Measurements from ENCODE around the gene MATN4. TPM values are rescaled to one million over a fixed set of nuclear protein-coding genes. Genes with fewer than 3 reads are reported as not detected.

The MATN4 gene
- total and polyA plus RNA-seq, 2 donors (not counting 1 experiment from before 2014, with no cell fraction given) = not detected

- no peak for DNase-seq
Observed at GRCh38 chr20:45275338-45275737, 32.8 kb downstream of the MATN4 start.

GRCh38 chr20:45269754-45270270 is 38.3 kb downstream of the MATN4 start:
- no peak overlapping the region for H3K27ac Mint-ChIP-seq
- intact Hi-C loops (cut with micrococcal nuclease) = no loop called here
- WGBS (ENCODE audit: insufficient coverage) = 75% methylated on average over 2 of the region's 4 CpGs

More at GRCh38 chr20:45275338-45275737, 32.8 kb downstream of the MATN4 start:
- Histone ChIP-seq H2AFZ (ENCODE audit: insufficient read depth, low read depth, low read length, poor library complexity, severe bottlenecking) (no peak overlapping the region), H3K27me3 (replicated peaks in 1 of 4; ENCODE audit: control extremely low read depth in 1 of 4, control insufficient read depth in 3 of 4, insufficient read depth in 4 of 4, low read length in 3 of 4) (peaks cover 0 to 13% (median 3%) of the 10 kb centered on the region in 4 experiments), H3K4me3 (ENCODE audit: control extremely low read depth in 1 of 5, extremely low read depth in 1 of 5, insufficient read depth in 1 of 5, low read depth in 2 of 5, low read length in 4 of 5) (no peak overlapping the region), H3K27ac (ENCODE audit: low read length in 2 of 2) (no peak overlapping the region), H3K4me1 (ENCODE audit: control insufficient read depth in 2 of 2, insufficient read depth in 2 of 2, low read length in 2 of 2) (no peaks in the 10 kb centered on the region), H4K20me1 (ENCODE audit: control insufficient read depth, insufficient read depth, low read length, poor library complexity, severe bottlenecking) (no peaks in the 10 kb centered on the region), H3K79me2 (ENCODE audit: control insufficient read depth, insufficient read depth, low read length) (no peaks in the 10 kb centered on the region), H3K4me2 (replicated peaks; ENCODE audit: low read depth, low read length, poor library complexity, severe bottlenecking) (no peak overlapping the region), H3K36me3 (replicated peaks in 1 of 2; ENCODE audit: control extremely low read depth in 1 of 2, control insufficient read depth in 1 of 2, extremely low read depth in 1 of 2, insufficient read depth in 2 of 2, low read length in 1 of 2) (no peaks in the 10 kb centered on the region), H3K9ac (ENCODE audit: low read length) (no peak overlapping the region), H3K9me3 (ENCODE audit: control extremely low read depth in 1 of 3, control insufficient read depth in 2 of 3, insufficient read depth in 1 of 3, low read length in 2 of 3) (no peaks in the 10 kb centered on the region)
- no peak for ATAC-seq (ENCODE audit: low read depth)
- no peak overlapping the region for H3K4me3 Mint-ChIP-seq
- TF ChIP-seq CTCF (IDR thresholded peaks at IDR 0.05) (no peak), EZH2 (IDR thresholded peaks at IDR 0.05; ENCODE audit: borderline replicate concordance, insufficient read depth, low read depth, low read length, poor library complexity, severe bottlenecking) (no peak)
- H3K4me1 Mint-ChIP-seq = no peaks in the 10 kb centered on the region
- ChIA-PET POLR2A (no interaction called here), CTCF (interaction anchor here (0.8 kb wide), 1 partner anchor 20 kb away, joined by 3 read pairs; no protein-coding TSS in a partner anchor)
- H3K27me3 Mint-ChIP-seq = peaks cover 71% of the 10 kb centered on the region
- no CpG with 5 or more reads among the region's 3 CpGs for WGBS (ENCODE audit: insufficient coverage)
- intact Hi-C loops (cut with micrococcal nuclease) = no loop called here
- H3K9me3 Mint-ChIP-seq (ENCODE audit: insufficient read depth) = no peaks in the 10 kb centered on the region
- H3K27ac Mint-ChIP-seq = no peak overlapping the region

More at GRCh38 chr20:45269754-45270270, 38.3 kb downstream of the MATN4 start:
- H3K4me2 ChIP-seq (replicated peaks; ENCODE audit: low read depth, low read length, poor library complexity, severe bottlenecking) = no peak overlapping the region
- no peak overlapping the region for H2AFZ ChIP-seq (ENCODE audit: insufficient read depth, low read depth, low read length, poor library complexity, severe bottlenecking)
- no peak overlapping the region for H3K4me3 ChIP-seq (ENCODE audit: control extremely low read depth in 1 of 5, extremely low read depth in 1 of 5, insufficient read depth in 1 of 5, low read depth in 2 of 5, low read length in 4 of 5)
- no peaks in the 10 kb centered on the region for H3K4me1 ChIP-seq (ENCODE audit: control insufficient read depth in 2 of 2, insufficient read depth in 2 of 2, low read length in 2 of 2)
- ATAC-seq (ENCODE audit: low read depth) (no peak), DNase-seq (no peak)
- ChIA-PET CTCF (no interaction called here), POLR2A (no interaction called here)
- no peak overlapping the region for H3K9ac ChIP-seq (ENCODE audit: low read length)
- H3K27me3 ChIP-seq (replicated peaks in 1 of 4; ENCODE audit: control extremely low read depth in 1 of 4, control insufficient read depth in 3 of 4, insufficient read depth in 4 of 4, low read length in 3 of 4) = peaks cover 0 to 13% (median 2%) of the 10 kb centered on the region in 4 experiments
- H3K79me2 ChIP-seq (ENCODE audit: control insufficient read depth, insufficient read depth, low read length) = no peaks in the 10 kb centered on the region
- H3K9me3 Mint-ChIP-seq (ENCODE audit: insufficient read depth) = no peaks in the 10 kb centered on the region
- no peaks in the 10 kb centered on the region for H3K4me1 Mint-ChIP-seq
- no peak overlapping the region for H3K27ac ChIP-seq (ENCODE audit: low read length in 2 of 2)
- TF ChIP-seq EZH2 (IDR thresholded peaks at IDR 0.05; ENCODE audit: borderline replicate concordance, insufficient read depth, low read depth, low read length, poor library complexity, severe bottlenecking) (no peak), CTCF (IDR thresholded peaks at IDR 0.05) (no peak)
- H4K20me1 ChIP-seq (ENCODE audit: control insufficient read depth, insufficient read depth, low read length, poor library complexity, severe bottlenecking) = no peaks in the 10 kb centered on the region
- no peak overlapping the region for H3K4me3 Mint-ChIP-seq
- no peaks in the 10 kb centered on the region for H3K36me3 ChIP-seq (replicated peaks in 1 of 2; ENCODE audit: control extremely low read depth in 1 of 2, control insufficient read depth in 1 of 2, extremely low read depth in 1 of 2, insufficient read depth in 2 of 2, low read length in 1 of 2)
- peaks cover 57% of the 10 kb centered on the region for H3K27me3 Mint-ChIP-seq
- H3K9me3 ChIP-seq (ENCODE audit: control extremely low read depth in 1 of 3, control insufficient read depth in 2 of 3, insufficient read depth in 1 of 3, low read length in 2 of 3) = no peaks in the 10 kb centered on the region
